ENCODE data around the gene CDH16.

GRCh38 chr16:66906916-66907836 is 11.5 kb downstream of the CDH16 start:
- TF ChIP-seq EZH2 (IDR thresholded peaks at IDR 0.05; ENCODE audit: borderline replicate concordance, low read depth, low read length, poor library complexity, severe bottlenecking) (no peak), CTCF (conservative IDR thresholded peaks at IDR 0.05; ENCODE audit: low read depth, low read length) (no peak)

Data from A673 (cell line).